ENCODE results near the gene KCNC1.

- TF ChIP-seq POLR2A (IDR thresholded peaks at IDR 0.05) (no peak), CTCF (IDR thresholded peaks at IDR 0.05) (no peak), POLR2AphosphoS5 (IDR thresholded peaks at IDR 0.05) (no peak), EP300 (IDR thresholded peaks at IDR 0.05) (no peak)
Measured at GRCh38 chr11:17821648-17822400, 87.2 kb downstream of the KCNC1 start.
